ENCODE data around the gene PPA1.

The PPA1 gene

GRCh38 chr10:70267161-70267933 lies 34.1 kb upstream of the PPA1 start:
- H3K9me3 ChIP-seq (ENCODE audit: insufficient read depth, low read length): no peaks in the 10 kb centered on the region
- H3K4me2 ChIP-seq (ENCODE audit: low read depth, low read length, poor library complexity, severe bottlenecking): no peak overlapping the region
- no peaks in the 10 kb centered on the region for H4K20me1 ChIP-seq (ENCODE audit: low read depth, low read length)
- peak overlapping the region; percentile 47 for H2AFZ ChIP-seq (ENCODE audit: low read depth, low read length, severe bottlenecking)
- H3K9me2 ChIP-seq (replicated peaks; ENCODE audit: insufficient read depth, low read length): no peaks in the 10 kb centered on the region
- H3K9ac ChIP-seq (ENCODE audit: low read length): no peak overlapping the region
- no peak for TF ChIP-seq EZH2phosphoT487 (conservative IDR thresholded peaks at IDR 0.05; ENCODE audit: low read length)
- TF ChIP-seq, protein P1, sequence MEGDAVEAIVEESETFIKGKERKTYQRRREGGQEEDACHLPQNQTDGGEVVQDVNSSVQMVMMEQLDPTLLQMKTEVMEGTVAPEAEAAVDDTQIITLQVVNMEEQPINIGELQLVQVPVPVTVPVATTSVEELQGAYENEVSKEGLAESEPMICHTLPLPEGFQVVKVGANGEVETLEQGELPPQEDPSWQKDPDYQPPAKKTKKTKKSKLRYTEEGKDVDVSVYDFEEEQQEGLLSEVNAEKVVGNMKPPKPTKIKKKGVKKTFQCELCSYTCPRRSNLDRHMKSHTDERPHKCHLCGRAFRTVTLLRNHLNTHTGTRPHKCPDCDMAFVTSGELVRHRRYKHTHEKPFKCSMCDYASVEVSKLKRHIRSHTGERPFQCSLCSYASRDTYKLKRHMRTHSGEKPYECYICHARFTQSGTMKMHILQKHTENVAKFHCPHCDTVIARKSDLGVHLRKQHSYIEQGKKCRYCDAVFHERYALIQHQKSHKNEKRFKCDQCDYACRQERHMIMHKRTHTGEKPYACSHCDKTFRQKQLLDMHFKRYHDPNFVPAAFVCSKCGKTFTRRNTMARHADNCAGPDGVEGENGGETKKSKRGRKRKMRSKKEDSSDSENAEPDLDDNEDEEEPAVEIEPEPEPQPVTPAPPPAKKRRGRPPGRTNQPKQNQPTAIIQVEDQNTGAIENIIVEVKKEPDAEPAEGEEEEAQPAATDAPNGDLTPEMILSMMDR (IDR thresholded peaks at IDR 0.05; ENCODE audit: insufficient read depth, low read length, poor library complexity, severe bottlenecking): peak; percentile 90
- no peaks in the 10 kb centered on the region for H3K36me3 ChIP-seq (ENCODE audit: low read length)
- H3K4me3 ChIP-seq (ENCODE audit: insufficient read depth, low read length, poor library complexity, severe bottlenecking): no peak overlapping the region
- no peaks in the 10 kb centered on the region for H3K27me3 ChIP-seq (ENCODE audit: low read length)
- H3K79me2 ChIP-seq (ENCODE audit: insufficient read depth, low read length): no peaks in the 10 kb centered on the region
- H3K27ac ChIP-seq (ENCODE audit: low read depth, low read length): no peak overlapping the region
- H3F3A ChIP-seq (ENCODE audit: insufficient read depth): no peaks in the 10 kb centered on the region

GRCh38 chr10:70266701-70267100 lies 33.5 kb upstream of the PPA1 start:
- Histone ChIP-seq H3F3A (ENCODE audit: insufficient read depth) (no peaks in the 10 kb centered on the region), H3K27ac (ENCODE audit: low read depth, low read length) (no peak overlapping the region), H4K20me1 (ENCODE audit: low read depth, low read length) (no peaks in the 10 kb centered on the region), H3K79me2 (ENCODE audit: insufficient read depth, low read length) (no peaks in the 10 kb centered on the region), H2AFZ (ENCODE audit: low read depth, low read length, severe bottlenecking) (no peak overlapping the region), H3K4me3 (ENCODE audit: insufficient read depth, low read length, poor library complexity, severe bottlenecking) (no peak overlapping the region), H3K9me2 (replicated peaks; ENCODE audit: insufficient read depth, low read length) (no peaks in the 10 kb centered on the region), H3K36me3 (ENCODE audit: low read length) (no peaks in the 10 kb centered on the region), H3K4me2 (ENCODE audit: low read depth, low read length, poor library complexity, severe bottlenecking) (no peak overlapping the region), H3K9me3 (ENCODE audit: insufficient read depth, low read length) (no peaks in the 10 kb centered on the region), H3K27me3 (ENCODE audit: low read length) (no peaks in the 10 kb centered on the region), H3K9ac (ENCODE audit: low read length) (no peak overlapping the region)
- TF ChIP-seq, protein P1 (IDR thresholded peaks at IDR 0.05; ENCODE audit: insufficient read depth, low read length, poor library complexity, severe bottlenecking): no peak
- TF ChIP-seq EZH2phosphoT487 (conservative IDR thresholded peaks at IDR 0.05; ENCODE audit: low read length): no peak

GRCh38 chr10:70266056-70266455 lies 32.8 kb upstream of the PPA1 start:
- Histone ChIP-seq H3K4me3 (ENCODE audit: insufficient read depth, low read length, poor library complexity, severe bottlenecking) (no peak overlapping the region), H3K27me3 (ENCODE audit: low read length) (no peaks in the 10 kb centered on the region), H3K9me2 (replicated peaks; ENCODE audit: insufficient read depth, low read length) (no peaks in the 10 kb centered on the region), H3K27ac (ENCODE audit: low read depth, low read length) (no peak overlapping the region), H3K4me2 (ENCODE audit: low read depth, low read length, poor library complexity, severe bottlenecking) (no peak overlapping the region), H3K9ac (ENCODE audit: low read length) (no peak overlapping the region), H3K36me3 (ENCODE audit: low read length) (no peaks in the 10 kb centered on the region), H4K20me1 (ENCODE audit: low read depth, low read length) (no peaks in the 10 kb centered on the region), H2AFZ (ENCODE audit: low read depth, low read length, severe bottlenecking) (no peak overlapping the region), H3F3A (ENCODE audit: insufficient read depth) (no peaks in the 10 kb centered on the region), H3K79me2 (ENCODE audit: insufficient read depth, low read length) (no peaks in the 10 kb centered on the region), H3K9me3 (ENCODE audit: insufficient read depth, low read length) (no peaks in the 10 kb centered on the region; the same call in 1 of the 2 replicates)
- TF ChIP-seq, protein P1 (IDR thresholded peaks at IDR 0.05; ENCODE audit: insufficient read depth, low read length, poor library complexity, severe bottlenecking): no peak
- TF ChIP-seq EZH2phosphoT487 (conservative IDR thresholded peaks at IDR 0.05; ENCODE audit: low read length): no peak
